IPS-11a (cell line): Measurements from ENCODE around the gene DNAJC5G.
"Not testable (repeated sequence)": the region's sequence is repeated elsewhere in the genome, so short reads cannot be mapped to it uniquely, and the experiment has no call there.

Experiments used
- H3K4me3 ChIP-seq: one replicate; pipeline ENCODE4 v1.5.1; 2013; ENCODE audit warnings: low read depth, low read length, control low read depth

Gene DNAJC5G

GRCh38 chr2:27250652-27251379, 24.4 kb upstream of the DNAJC5G start:
- H3K4me3 ChIP-seq = no peak overlapping the region

- H3K4me3 ChIP-seq = no peak overlapping the region
Observed at GRCh38 chr2:27251766-27252165, 23.5 kb upstream of the DNAJC5G start.

GRCh38 chr2:27255187-27255586, 20.0 kb upstream of the DNAJC5G start:
- no peak overlapping the region for H3K4me3 ChIP-seq

- no peak overlapping the region for H3K4me3 ChIP-seq
Observed at GRCh38 chr2:27255660-27256059, 19.6 kb upstream of the DNAJC5G start.

- H3K4me3 ChIP-seq = no peak overlapping the region
Observed at GRCh38 chr2:27256855-27257454, 18.3 kb upstream of the DNAJC5G start.

GRCh38 chr2:27258051-27258450, 17.2 kb upstream of the DNAJC5G start:
- H3K4me3 ChIP-seq = no peak overlapping the region

GRCh38 chr2:27261241-27261925, 13.8 kb upstream of the DNAJC5G start:
- peak overlapping the region; percentile 24 for H3K4me3 ChIP-seq

- H3K4me3 ChIP-seq = peak overlapping the region; percentile 24
Observed at GRCh38 chr2:27261926-27262298, 13.3 kb upstream of the DNAJC5G start.

- peak within 1 kb of the TSS; percentile 53 for H3K4me3 ChIP-seq
Observed at GRCh38 chr2:27262379-27263286, 12.6 kb upstream of the DNAJC5G start, which contains the start of gene SLC30A3. Gene SLC30A3, minus strand, starts transcription at chr2:27263047. Its CDS starts 141 bp downstream, at chr2:27262906.

GRCh38 chr2:27263287-27264252, 11.7 kb upstream of the DNAJC5G start:
- H3K4me3 ChIP-seq = peak overlapping the region; percentile 27

GRCh38 chr2:27264253-27264752, 10.9 kb upstream of the DNAJC5G start:
- H3K4me3 ChIP-seq = peak overlapping the region; percentile 48

- peak overlapping the region; percentile 48 for H3K4me3 ChIP-seq
Observed at GRCh38 chr2:27264753-27265535, 10.3 kb upstream of the DNAJC5G start.

GRCh38 chr2:27265536-27265870, 9.7 kb upstream of the DNAJC5G start:
- no peak overlapping the region for H3K4me3 ChIP-seq

GRCh38 chr2:27268296-27268695, 6.9 kb upstream of the DNAJC5G start:
- H3K4me3 ChIP-seq = not testable (repeated sequence)

- no peak overlapping the region for H3K4me3 ChIP-seq
Observed at GRCh38 chr2:27270131-27270530, 5.1 kb upstream of the DNAJC5G start.

GRCh38 chr2:27270670-27271069, 4.6 kb upstream of the DNAJC5G start:
- H3K4me3 ChIP-seq = no peak overlapping the region

GRCh38 chr2:27271631-27272340, 3.4 kb upstream of the DNAJC5G start:
- no peak overlapping the region for H3K4me3 ChIP-seq
